Brain microvascular endothelial cell (primary cell): ENCODE data around the gene ZNF469.

Source experiments
- DNase-seq: peaks from one replicate; pipeline ENCODE4 v3.0.0-alpha.2; 2020
- H3K27ac ChIP-seq: fragments of 250-450 bp; sonication (Bioruptor Pico); 2 replicates; pipeline ENCODE4 v1.5.1; 2020; ENCODE audit warnings: mild to moderate bottlenecking, moderate library complexity
- H3K27me3 ChIP-seq: fragments of 250-450 bp; sonication (Bioruptor Pico); replicated peaks from 2 replicates; pipeline ENCODE4 v1.5.1; 2020; ENCODE audit warnings: mild to moderate bottlenecking
- H3K36me3 ChIP-seq: fragments of 250-450 bp; sonication (Bioruptor Pico); replicated peaks from 2 replicates; pipeline ENCODE4 v1.5.1; 2020; ENCODE audit warnings: mild to moderate bottlenecking
- H3K4me3 ChIP-seq: 2 replicates; pipeline ENCODE4 v1.5.1; 2011; ENCODE audit warnings: low read depth, mild to moderate bottlenecking, control low read depth, low read length, moderate library complexity
- in situ Hi-C: cut with HindIII; loops from 2 replicates; pipeline ENCODE4 v1.10.0; 2017; ENCODE audit warnings: low sequenced_read_pairs, low pct_ligation_motif_present
- TF ChIP-seq, protein P1 (sequence below): IDR thresholded peaks from 2 replicates; pipeline ENCODE4 v1.5.1; 2011; ENCODE audit warnings: low read depth, mild to moderate bottlenecking, moderate library complexity, low read length, control low read depth, inconsistent platforms; ENCODE audit errors: missing control alignments

Gene ZNF469

DNA sequence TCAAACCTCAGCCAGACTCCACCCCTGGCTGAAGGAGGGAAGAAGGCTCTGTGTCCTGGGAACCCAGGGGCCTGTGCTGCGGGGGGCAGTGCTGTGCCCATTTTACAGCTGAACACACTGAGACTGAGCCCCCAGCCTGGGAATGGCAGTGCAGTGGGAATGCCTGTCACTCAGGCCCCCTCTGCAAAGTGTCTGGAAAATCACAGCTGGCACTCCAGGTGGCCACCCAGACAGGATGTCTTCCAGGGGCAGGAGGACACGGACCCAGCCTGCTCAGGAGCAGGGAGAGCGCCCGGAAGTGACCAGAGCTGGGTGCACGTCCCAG is 32.6 kb downstream of the ZNF469 start:
- Histone ChIP-seq H3K4me3 (no peak overlapping the region), H3K27ac (no peak overlapping the region), H3K36me3 (peaks cover 6% of the 10 kb centered on the region), H3K27me3 (no peaks in the 10 kb centered on the region)
- in situ Hi-C loops: no loop called here
- DNase-seq: no peak
- TF ChIP-seq, protein P1, sequence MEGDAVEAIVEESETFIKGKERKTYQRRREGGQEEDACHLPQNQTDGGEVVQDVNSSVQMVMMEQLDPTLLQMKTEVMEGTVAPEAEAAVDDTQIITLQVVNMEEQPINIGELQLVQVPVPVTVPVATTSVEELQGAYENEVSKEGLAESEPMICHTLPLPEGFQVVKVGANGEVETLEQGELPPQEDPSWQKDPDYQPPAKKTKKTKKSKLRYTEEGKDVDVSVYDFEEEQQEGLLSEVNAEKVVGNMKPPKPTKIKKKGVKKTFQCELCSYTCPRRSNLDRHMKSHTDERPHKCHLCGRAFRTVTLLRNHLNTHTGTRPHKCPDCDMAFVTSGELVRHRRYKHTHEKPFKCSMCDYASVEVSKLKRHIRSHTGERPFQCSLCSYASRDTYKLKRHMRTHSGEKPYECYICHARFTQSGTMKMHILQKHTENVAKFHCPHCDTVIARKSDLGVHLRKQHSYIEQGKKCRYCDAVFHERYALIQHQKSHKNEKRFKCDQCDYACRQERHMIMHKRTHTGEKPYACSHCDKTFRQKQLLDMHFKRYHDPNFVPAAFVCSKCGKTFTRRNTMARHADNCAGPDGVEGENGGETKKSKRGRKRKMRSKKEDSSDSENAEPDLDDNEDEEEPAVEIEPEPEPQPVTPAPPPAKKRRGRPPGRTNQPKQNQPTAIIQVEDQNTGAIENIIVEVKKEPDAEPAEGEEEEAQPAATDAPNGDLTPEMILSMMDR: no peak

DNA sequence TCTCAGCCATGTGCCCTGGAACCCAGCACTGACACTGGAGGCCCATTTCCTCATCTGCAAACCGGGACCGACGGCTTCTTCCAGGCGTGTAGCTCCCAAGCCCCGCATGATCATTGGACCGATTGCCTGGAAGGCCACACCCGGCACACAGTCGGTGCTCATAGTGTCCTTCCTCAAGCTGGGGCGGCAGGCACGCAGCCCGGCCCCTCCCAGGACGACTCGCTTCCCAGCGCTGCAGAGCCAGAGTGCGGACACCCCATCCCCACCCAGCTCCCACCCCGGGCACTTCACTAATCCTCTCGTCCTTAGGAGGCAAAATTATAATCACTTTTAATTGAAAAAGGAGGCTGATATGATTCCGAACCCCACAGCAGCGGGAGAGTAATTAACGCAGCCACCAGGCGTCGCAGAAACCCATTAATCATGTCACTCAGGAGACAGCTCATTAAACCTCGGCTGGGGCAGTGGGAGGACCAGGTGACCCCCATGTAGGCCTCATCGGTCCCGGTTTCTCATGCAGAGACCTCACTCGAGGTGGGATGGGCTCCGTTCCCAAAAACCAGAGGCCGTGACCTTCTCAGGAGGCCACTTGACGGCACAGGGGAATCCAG is 33.1 kb downstream of the ZNF469 start:
- Histone ChIP-seq H3K4me3 (no peak overlapping the region), H3K36me3 (peaks cover 6% of the 10 kb centered on the region), H3K27ac (no peak overlapping the region), H3K27me3 (no peaks in the 10 kb centered on the region)
- no peak for DNase-seq
- TF ChIP-seq, protein P1: no peak
- in situ Hi-C loops: no loop called here

DNA sequence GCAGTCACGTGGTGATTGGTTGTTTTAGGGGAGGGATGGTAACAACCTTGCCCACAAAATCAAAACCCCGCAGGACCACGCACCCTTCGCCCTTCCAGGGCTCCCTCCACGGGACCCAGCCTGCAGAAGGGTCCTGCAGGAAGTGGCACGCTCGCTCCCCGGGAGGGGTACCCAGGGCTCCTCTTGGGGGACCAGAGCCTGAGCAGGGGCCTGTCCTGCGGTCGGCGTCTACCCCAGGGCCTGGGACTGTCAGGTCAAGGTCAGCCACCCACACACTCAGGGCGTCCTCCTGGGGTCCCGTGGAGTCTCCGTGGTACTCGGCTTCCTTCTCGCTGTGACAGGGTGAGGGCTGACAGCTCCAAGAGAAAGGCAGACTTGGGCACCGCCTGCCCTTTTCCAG is 33.9 kb downstream of the ZNF469 start:
- H3K27ac ChIP-seq: no peak overlapping the region
- in situ Hi-C loops: no loop called here
- TF ChIP-seq, protein P1: no peak
- no peak for DNase-seq
- no peak overlapping the region for H3K4me3 ChIP-seq
- no peaks in the 10 kb centered on the region for H3K27me3 ChIP-seq
- peaks cover 5% of the 10 kb centered on the region for H3K36me3 ChIP-seq

DNA sequence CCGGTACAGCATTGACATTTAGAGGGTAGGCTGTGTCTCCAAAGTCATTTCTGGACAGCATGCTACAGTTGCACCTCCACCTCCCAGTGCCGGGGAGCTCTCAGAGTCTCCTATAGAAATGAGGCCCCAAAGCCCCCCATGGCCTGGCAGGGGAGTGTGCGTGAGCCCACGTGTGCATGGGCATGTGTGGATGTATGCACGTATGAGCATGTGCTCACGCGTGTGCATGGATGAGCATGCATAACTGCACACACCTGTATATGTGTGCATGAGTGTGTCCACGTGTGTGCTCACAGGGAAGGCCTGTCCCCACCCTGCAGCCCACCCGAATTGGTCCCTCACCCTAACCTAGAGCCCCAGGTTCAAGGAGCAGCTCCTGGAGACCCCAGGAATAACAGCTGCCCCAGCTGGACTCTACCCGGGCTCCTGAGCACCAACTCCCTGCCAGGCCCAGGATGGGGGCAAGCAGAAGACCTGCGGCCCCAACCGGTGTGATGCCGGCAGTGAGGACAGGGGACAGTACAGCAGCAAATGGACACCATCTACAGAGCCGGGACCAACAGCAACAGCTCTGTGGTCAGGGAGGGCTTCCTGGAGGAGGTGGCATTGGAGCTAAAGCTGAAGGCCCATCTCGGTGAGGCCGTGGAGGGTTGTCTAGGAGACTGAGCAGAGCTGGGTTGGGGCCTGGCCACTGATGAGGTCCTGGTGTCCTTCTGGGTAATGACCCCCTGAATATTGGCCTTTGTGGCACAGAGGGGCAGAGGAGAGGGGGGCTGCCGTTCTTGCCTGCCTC is 35.1 kb downstream of the ZNF469 start:
- TF ChIP-seq, protein P1: no peak
- in situ Hi-C loops: no loop called here
- Histone ChIP-seq H3K36me3 (peaks cover 5% of the 10 kb centered on the region), H3K27me3 (no peaks in the 10 kb centered on the region), H3K4me3 (no peak overlapping the region), H3K27ac (no peak overlapping the region)
- DNase-seq: no peak

DNA sequence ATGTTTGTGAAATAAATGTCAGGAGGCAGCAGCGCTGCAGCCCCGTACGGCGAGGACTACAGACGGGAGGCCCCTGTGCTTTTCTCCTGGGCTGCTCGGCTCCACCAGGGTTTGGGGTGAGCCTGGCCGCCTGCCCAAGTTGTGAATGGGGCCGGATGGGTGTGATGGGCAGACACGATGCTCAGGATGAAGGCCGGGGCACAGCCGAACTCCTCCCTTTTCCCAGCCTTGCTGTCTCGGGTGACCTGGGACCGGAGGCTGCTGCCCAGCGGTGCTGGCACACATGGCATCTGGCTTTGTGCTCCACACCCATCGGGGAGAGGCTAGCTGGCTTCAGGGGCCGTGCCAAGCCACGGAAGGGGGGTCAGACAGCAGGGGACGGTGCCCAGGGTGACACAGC is 36.1 kb downstream of the ZNF469 start:
- DNase-seq: no peak
- no peaks in the 10 kb centered on the region for H3K27me3 ChIP-seq
- H3K36me3 ChIP-seq: peaks cover 5% of the 10 kb centered on the region
- H3K4me3 ChIP-seq: no peak overlapping the region
- TF ChIP-seq, protein P1: no peak
- H3K27ac ChIP-seq: no peak overlapping the region
- in situ Hi-C loops: no loop called here
